Left ventricle myocardium inferior (tissue), 1 donor: ENCODE results near the gene RBM44. TPM values are rescaled to one million over a fixed set of nuclear protein-coding genes. Genes with fewer than 3 reads are reported as not detected.

Experiments
- DNase-seq: peaks from one replicate; pipeline ENCODE4 v3.0.0-alpha.2; 2020
- H3K27ac ChIP-seq: fragments of 200-600 bp; replicated peaks from 2 replicates; pipeline ENCODE4 v1.8.0; 2021
- H3K27me3 ChIP-seq: fragments of 200-600 bp; 2 replicates; pipeline ENCODE4 v1.8.0; 2021; ENCODE audit warnings: low read depth
- H3K36me3 ChIP-seq: fragments of 200-600 bp; 2 replicates; pipeline ENCODE4 v1.8.0; 2021
- H3K4me1 ChIP-seq: fragments of 200-600 bp; 2 replicates; pipeline ENCODE4 v1.8.0; 2021
- H3K4me3 ChIP-seq: fragments of 200-600 bp; 2 replicates; pipeline ENCODE4 v1.8.0; 2021; ENCODE audit warnings: mild to moderate bottlenecking, moderate library complexity
- H3K9me3 ChIP-seq: fragments of 200-600 bp; replicated peaks from 2 replicates; pipeline ENCODE4 v1.8.0; 2021
- intact Hi-C: fragments of 100-400 bp; cut with micrococcal nuclease; formaldehyde crosslinking; loops from one replicate; pipeline ENCODE4 v1.11.0; 2022
- total RNA-seq: library from RNA; stranded (reverse); fragmentation: NEBNext Ultra II Directional; extraction: Animal tissue kit (Norgen Biotek cat#: 25700); gene quantifications from one replicate; pipeline ENCODE4 v1.2.1, GENCODE V29; 2021
- TF ChIP-seq, protein P1 (sequence below): fragments of 200-600 bp; IDR thresholded peaks from 2 replicates; pipeline ENCODE4 v1.8.0; 2021; ENCODE audit warnings: antibody characterized with exemption, mild to moderate bottlenecking, borderline replicate concordance
- donor health status: DM: no; HTN: yes; CAD: no; lungs with severe emphysema.

RBM44 gene
- total RNA-seq, 1 donor from 2014 or later, result 0.27 TPM

- Histone ChIP-seq H3K36me3 (no peaks in the 10 kb centered on the region), H3K4me1 (peaks cover 53% of the 10 kb centered on the region), H3K4me3 (no peak overlapping the region), H3K27ac (peak overlapping the region; percentile 93), H3K27me3 (no peaks in the 10 kb centered on the region), H3K9me3 (no peaks in the 10 kb centered on the region)
- TF ChIP-seq, protein P1, sequence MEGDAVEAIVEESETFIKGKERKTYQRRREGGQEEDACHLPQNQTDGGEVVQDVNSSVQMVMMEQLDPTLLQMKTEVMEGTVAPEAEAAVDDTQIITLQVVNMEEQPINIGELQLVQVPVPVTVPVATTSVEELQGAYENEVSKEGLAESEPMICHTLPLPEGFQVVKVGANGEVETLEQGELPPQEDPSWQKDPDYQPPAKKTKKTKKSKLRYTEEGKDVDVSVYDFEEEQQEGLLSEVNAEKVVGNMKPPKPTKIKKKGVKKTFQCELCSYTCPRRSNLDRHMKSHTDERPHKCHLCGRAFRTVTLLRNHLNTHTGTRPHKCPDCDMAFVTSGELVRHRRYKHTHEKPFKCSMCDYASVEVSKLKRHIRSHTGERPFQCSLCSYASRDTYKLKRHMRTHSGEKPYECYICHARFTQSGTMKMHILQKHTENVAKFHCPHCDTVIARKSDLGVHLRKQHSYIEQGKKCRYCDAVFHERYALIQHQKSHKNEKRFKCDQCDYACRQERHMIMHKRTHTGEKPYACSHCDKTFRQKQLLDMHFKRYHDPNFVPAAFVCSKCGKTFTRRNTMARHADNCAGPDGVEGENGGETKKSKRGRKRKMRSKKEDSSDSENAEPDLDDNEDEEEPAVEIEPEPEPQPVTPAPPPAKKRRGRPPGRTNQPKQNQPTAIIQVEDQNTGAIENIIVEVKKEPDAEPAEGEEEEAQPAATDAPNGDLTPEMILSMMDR, result no peak
- DNase-seq, result peak; percentile 85
- intact Hi-C loops, result no loop called here
These were observed 88.3 kb downstream of the RBM44 start for GRCh38 chr2:237886685-237887481.

- TF ChIP-seq, protein P1, result no peak
- intact Hi-C loops, result no loop called here
- Histone ChIP-seq H3K27me3 (no peaks in the 10 kb centered on the region), H3K36me3 (no peaks in the 10 kb centered on the region), H3K9me3 (no peaks in the 10 kb centered on the region), H3K27ac (peak overlapping the region; percentile 93), H3K4me3 (no peak overlapping the region), H3K4me1 (peaks cover 49% of the 10 kb centered on the region)
- no peak for DNase-seq
These were observed 89.8 kb downstream of the RBM44 start for GRCh38 chr2:237888389-237888788.

GRCh38 chr2:237889016-237889415 is 90.4 kb downstream of the RBM44 start:
- intact Hi-C loops, result no loop called here
- DNase-seq, result no peak
- TF ChIP-seq, protein P1, result no peak
- Histone ChIP-seq H3K9me3 (no peaks in the 10 kb centered on the region), H3K27me3 (no peaks in the 10 kb centered on the region), H3K36me3 (no peaks in the 10 kb centered on the region), H3K27ac (peak overlapping the region; percentile 93), H3K4me1 (peaks cover 54% of the 10 kb centered on the region), H3K4me3 (no peak overlapping the region)

GRCh38 chr2:237889811-237890210 is 91.2 kb downstream of the RBM44 start:
- no peaks in the 10 kb centered on the region for H3K9me3 ChIP-seq
- no peak overlapping the region for H3K27ac ChIP-seq
- no peak overlapping the region for H3K4me3 ChIP-seq
- no peak for DNase-seq
- no peaks in the 10 kb centered on the region for H3K27me3 ChIP-seq
- peaks cover 58% of the 10 kb centered on the region for H3K4me1 ChIP-seq
- intact Hi-C loops, result no loop called here
- no peaks in the 10 kb centered on the region for H3K36me3 ChIP-seq
- TF ChIP-seq, protein P1, result no peak

Other genes starting within 250 kb of the RBM44 start
- gene PRLH, start 232.2 kb upstream of the RBM44 start, total RNA-seq, result not detected
- gene RAB17, start 208.0 kb upstream of the RBM44 start, total RNA-seq, result 4.5 TPM
- gene LRRFIP1, start 171.2 kb upstream of the RBM44 start, total RNA-seq, result 97.1 TPM
- gene RAMP1, start 60.8 kb downstream of the RBM44 start, total RNA-seq, result 168 TPM
- gene UBE2F, start 168.2 kb downstream of the RBM44 start, total RNA-seq, result 63.5 TPM